GM21619 (cell line): ENCODE data around the gene RASSF5.

Experiments
- ATAC-seq: cut with Tn5 transposase; IDR thresholded peaks from one replicate; pipeline ENCODE4 v1.9.1; 2021; ENCODE audit not compliant: unreplicated experiment

Gene RASSF5

GRCh38 chr1:206583707-206584648, 76.6 kb downstream of the RASSF5 start:
- ATAC-seq, result no peak

GRCh38 chr1:206584683-206585082, 77.4 kb downstream of the RASSF5 start:
- no peak for ATAC-seq

GRCh38 chr1:206586501-206587445, 79.4 kb downstream of the RASSF5 start:
- ATAC-seq, result no peak

GRCh38 chr1:206587904-206588303, 80.6 kb downstream of the RASSF5 start:
- ATAC-seq, result no peak

- ATAC-seq, result no peak
Measured at GRCh38 chr1:206588492-206588891, 81.2 kb downstream of the RASSF5 start.

GRCh38 chr1:206589206-206589605, 81.9 kb downstream of the RASSF5 start:
- ATAC-seq, result no peak

- no peak for ATAC-seq
Measured at GRCh38 chr1:206590025-206590758, 82.9 kb downstream of the RASSF5 start.

- no peak for ATAC-seq
Measured at GRCh38 chr1:206591226-206591625, 83.9 kb downstream of the RASSF5 start.

GRCh38 chr1:206591696-206592095, 84.4 kb downstream of the RASSF5 start:
- no peak for ATAC-seq

- no peak for ATAC-seq
Measured at GRCh38 chr1:206593351-206593925, 86.1 kb downstream of the RASSF5 start.

- no peak for ATAC-seq
Measured at GRCh38 chr1:206595581-206596318, 88.4 kb downstream of the RASSF5 start.

- no peak for ATAC-seq
Measured at GRCh38 chr1:206596319-206596666, 89.0 kb downstream of the RASSF5 start.

GRCh38 chr1:206600527-206600926, 93.2 kb downstream of the RASSF5 start:
- no peak for ATAC-seq

- ATAC-seq, result no peak
Measured at GRCh38 chr1:206604861-206605260, 97.5 kb downstream of the RASSF5 start.

- ATAC-seq, result no peak
Measured at GRCh38 chr1:206606867-206607266, 99.5 kb downstream of the RASSF5 start.

- ATAC-seq, result no peak
Measured at GRCh38 chr1:206608108-206608698, 100.9 kb downstream of the RASSF5 start.

GRCh38 chr1:206609229-206609991, 102.1 kb downstream of the RASSF5 start:
- ATAC-seq, result no peak

- peak; percentile 85 for ATAC-seq
Measured at GRCh38 chr1:206612129-206612876, 105.0 kb downstream of the RASSF5 start, which contains the start of gene EIF2D. Gene EIF2D, minus strand, starts transcription at chr1:206612465. Its CDS starts 123 bp downstream, at chr1:206612342.
